Uterus (tissue), 2 donors: ENCODE results near the gene TTC9B.
A peak's percentile ranks its signal among the peaks of the same experiment; 100 is the strongest.

Experiments
- CTCF ChIP-seq, 4 experiments: fragments of 200-600 bp in 2 of 4; fragments of 450-650 bp in 2 of 4; sonication (generic) in 2 of 4; IDR thresholded peaks; one replicate each; pipeline ENCODE4 v1.5.1; 2016 to 2019; ENCODE audit warnings: antibody characterized with exemption in 4 of 4, mild to moderate bottlenecking in 2 of 4, moderate library complexity in 1 of 4
- POLR2A ChIP-seq, 2 donors: fragments of 450-650 bp; IDR thresholded peaks; one replicate each; pipeline ENCODE4 v1.6.1; 2016; ENCODE audit warnings: antibody characterized with exemption in 2 of 2, mild to moderate bottlenecking in 1 of 2, moderate library complexity in 1 of 2

DNA sequence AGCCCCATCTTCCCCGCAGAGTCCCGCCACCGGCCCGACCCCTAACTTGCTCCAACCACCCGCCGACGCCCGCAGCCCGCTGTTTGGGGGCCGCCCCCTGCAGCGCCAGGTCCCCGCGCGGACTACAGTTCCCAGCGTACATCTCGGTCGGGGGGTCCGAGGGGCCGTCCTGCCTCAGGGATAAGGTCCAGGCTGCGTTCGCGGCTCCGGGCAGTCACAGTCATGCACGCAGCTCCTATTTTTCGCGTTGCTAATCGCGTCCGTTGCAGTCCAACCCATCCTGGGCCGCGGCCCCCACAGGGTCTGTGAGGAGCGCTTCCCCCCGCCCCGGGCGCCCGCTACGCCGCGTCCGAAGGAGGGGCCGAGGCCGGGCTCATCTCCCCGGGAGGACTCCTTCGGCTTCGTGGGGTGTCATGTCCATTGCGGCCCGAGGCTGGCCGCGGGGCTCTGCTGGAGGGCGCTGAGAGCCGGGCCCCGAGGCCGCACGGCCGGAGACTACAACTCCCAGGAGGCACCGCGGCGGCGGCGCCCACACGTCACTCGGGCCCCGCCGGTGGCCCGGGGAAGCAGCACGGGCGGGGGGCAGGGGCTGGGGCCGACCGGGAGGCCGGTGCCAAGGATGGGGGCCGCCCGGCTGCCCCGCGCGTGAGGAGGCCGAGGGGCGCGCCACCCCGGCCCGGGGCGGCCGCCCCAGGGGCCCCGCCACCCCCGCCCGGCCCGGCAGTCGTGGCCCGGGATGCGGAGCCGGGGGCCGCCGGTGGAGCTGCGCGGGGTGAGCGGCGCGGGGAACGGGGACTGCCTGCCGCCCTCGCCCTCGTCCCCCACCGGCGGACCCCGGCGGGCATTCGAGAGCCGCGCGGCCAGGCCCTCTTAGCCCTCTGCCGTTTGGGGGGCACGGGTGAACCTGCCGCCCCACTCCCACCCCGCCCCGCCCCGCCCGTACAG lies 27.0 kb downstream of the TTC9B start, which contains the start of gene MAP3K10:
- TF ChIP-seq CTCF (IDR thresholded peaks at IDR 0.05) (no peak), POLR2A (IDR thresholded peaks at IDR 0.05) (peak; percentile 43 to 47)
